ENCODE measurements around the gene ALDH18A1.

Gene ALDH18A1

DNA sequence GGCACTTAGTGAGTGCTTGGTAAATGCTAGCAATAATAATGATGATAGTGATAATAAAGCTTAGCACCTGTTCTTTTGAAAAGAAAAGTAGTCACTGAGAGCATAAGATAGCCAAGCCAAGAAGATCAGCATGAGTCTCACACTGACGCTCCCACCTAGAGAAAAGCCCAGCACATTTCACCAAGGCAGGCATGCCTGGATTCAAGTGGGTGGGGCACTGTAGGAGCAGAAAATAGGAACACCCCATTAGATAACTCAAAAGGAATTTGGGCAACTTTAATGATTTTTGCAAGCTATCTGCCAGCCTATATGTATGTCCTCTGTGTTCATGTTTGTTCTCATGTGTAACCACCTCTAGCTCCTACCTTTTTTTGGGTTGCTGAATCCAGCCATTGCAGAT, 77.2 kb downstream of the ALDH18A1 start:
- no peak for DNase-seq (ENCODE audit: low read depth)

DNA sequence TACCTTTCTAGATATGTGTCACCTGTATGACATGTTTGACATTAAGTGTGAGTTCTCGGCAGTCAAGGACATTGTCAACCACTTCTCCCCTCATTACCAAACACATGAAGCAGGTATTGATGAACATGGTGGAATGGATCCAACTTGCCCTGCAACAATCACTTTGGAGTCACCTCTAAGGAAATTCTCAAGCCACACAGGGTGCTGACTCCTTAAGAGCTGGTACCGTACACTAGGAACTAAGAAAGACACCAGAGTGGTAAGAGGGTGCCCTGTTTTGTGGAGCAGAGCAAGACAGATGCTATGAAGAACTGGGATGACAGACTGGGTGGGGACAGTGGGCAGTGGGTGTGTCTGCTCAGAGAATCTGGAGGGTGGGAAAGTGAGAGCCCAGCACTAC, 77.9 kb downstream of the ALDH18A1 start:
- DNase-seq (ENCODE audit: low read depth): no peak

DNA sequence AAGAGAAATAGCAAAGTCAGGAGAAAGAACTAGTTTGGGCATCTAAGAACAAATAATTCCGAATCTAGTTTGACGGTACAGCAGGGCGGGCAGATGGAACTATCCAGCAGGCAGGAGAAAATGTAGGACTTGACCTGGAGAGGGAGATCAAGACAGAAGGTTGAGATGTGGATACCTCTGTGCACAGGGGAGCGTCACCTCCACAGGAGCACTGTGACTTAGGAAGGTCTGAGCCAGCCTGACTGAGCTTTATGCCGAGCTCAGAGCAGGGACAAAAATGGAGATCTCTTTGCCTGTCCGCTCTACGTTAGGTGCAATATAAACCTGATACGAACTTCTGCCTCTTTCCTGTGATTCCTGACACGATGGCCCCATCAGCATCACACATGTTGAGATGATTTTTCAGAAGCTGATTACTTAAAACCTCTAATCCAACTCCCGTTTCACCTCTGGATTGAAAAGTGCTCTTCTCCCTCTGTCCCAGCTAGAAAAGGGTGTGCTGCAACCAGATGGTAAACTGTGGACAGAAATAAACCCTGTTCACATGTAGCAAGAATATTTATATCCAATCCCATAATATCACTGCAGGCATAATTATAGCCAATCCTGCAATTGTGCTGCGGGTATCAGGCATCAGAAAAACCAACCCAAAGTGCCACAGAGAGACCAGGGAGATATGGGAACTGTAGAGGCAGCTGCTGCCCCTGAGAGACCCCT, 81.7 kb downstream of the ALDH18A1 start:
- no peak for DNase-seq (ENCODE audit: low read depth)

DNA sequence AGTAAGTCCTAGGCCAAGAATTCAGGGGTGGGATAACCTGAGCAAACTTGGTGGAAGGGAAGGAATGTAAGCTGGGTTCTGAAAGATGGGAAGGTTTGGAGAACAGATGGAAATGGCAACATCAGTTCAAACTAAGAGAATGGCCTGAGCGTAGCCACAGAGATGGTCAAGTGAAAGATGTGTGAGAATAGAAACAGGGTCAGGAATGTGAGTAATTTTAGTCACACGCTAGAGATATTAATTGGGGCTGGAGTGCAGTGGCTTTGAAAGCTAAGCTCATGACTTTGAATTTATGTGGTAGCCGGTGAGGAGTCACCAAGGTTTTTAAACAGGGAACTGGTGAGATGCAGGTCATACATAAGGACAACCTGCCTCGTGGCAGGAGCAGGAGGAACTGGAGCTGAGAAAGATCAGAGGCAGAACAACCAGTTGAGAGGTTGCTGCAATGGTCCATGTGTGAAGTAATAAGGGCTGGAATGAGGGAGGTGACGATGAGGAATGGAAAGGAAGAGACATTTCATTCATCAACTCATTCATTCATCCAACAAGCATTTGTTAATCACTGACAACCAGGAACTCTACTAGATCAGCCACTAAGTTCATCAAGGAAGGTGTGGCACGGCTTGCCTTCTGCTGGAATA, 82.4 kb downstream of the ALDH18A1 start:
- no peak for DNase-seq (ENCODE audit: low read depth)

DNA sequence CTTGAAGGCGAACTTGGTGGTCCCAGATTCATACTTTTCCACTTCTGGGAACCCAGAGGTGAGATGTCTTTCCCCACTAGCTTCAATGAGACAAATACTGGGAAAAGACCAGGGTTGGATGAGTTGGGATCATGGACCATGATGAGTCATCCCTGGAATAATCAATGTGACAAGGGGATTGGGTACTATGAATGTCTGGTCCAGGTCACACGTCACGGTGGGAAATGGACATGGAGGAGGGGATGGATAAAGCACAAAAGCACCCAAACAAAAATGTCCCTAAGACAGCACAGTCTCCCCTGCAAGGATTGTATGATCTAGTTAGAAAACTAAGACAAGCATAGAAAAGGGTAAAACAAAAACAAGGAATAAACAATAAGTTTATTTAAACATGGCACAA, 83.0 kb downstream of the ALDH18A1 start:
- no peak for DNase-seq (ENCODE audit: low read depth)

DNA sequence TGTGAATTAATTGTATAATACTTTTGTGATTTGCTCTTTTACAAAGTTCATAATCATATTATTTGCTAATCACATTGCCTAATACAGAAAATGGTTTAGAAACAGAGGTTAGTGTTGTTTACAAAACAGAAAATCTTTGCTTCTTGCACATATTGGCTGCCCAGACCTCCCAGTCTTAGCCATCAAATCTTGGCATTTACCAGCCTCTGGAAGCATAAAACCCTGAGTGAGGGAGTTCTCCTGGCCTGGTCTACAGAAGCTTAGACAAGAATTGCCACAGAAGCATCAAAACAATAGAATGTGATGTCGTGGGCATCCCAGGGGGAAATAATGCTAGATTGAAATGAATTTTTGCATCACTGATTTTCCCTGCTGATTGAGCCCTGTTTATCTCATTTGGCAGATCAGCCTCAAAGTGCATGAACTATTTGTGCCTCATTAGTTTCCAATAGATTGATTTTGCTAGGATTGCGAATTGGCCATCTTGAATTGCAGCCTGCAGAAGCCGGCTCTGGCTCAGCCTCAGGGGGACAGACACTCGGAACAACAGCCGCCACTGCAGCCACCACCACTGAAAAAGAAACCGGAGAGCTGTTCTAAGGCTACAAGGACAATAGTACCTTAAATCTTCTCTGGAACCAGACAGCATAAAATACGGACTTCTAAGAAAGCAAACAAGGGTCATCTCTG, 84.2 kb downstream of the ALDH18A1 start:
- DNase-seq (ENCODE audit: low read depth): no peak

DNA sequence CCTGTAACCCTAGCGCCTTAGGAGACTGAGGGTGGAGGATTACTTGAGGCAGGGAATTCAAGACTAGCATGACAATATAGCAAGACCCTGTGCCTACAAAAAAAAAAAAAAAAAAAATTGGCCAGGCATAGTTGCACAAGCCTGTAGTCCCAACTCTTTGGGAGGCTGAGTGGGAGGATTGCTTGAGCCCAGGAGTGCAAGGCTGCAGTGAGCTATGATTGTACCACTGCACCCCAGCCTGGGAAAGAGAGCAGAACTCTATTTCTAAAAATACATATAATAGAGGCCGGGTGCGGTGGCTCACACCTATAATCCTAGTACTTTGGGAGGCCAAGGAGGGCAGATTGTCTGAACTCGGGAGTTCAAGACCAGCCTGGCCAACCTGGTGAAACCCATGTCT, 85.1 kb downstream of the ALDH18A1 start:
- no peak for DNase-seq (ENCODE audit: low read depth)

DNA sequence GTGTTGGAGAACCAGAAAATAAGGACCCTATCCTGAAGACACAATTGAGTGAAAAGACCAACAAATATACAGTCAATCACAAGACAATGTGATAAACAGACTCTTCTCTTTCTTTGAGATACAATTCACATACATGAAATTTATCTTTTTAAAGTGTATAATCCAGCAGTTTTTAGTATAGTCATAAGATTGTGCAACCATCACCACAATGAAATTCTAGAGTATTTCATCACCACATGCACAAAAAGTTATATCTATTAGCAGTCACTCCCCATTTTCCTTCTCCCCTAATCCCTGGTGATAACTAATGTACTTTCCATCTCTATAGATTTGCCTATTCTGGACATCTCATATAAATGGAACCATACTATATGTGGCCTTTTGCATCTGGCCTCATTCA, 87.1 kb downstream of the ALDH18A1 start:
- DNase-seq (ENCODE audit: low read depth): no peak

DNA sequence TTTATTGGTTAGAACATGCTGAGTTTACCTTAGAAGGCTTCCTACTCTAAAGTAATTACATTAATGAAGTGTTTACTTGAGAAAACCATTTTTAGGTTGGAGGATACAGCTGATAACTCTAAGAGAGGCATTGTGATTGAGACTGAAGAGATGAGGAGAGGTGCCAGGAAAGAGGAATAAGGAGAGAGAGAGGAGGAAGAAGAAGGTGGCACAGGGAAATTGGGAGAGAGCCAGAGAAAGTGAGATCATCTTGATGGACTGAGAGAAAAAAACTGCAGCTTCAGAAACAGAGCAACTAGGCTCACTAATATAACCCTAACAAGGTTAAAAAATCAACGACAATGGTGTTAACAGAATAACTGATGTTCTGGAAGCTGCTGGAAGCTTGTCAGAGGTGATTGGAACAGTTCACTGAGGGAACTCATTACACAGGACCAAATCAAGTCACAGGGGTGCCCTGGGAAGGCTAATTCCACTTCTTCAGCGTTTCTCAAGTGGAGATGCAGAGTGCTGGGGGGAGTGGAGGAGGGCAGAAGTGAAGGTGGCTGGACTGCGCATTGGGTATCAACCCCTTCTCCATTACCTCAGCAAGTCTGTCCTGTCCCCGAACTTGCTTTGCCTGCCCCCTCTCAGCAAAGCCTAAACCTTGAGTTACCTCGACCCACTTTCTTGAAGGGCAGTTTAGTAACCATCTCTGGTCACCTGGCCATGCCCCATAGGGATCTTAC, 88.4 kb downstream of the ALDH18A1 start:
- DNase-seq (ENCODE audit: low read depth): no peak

DNA sequence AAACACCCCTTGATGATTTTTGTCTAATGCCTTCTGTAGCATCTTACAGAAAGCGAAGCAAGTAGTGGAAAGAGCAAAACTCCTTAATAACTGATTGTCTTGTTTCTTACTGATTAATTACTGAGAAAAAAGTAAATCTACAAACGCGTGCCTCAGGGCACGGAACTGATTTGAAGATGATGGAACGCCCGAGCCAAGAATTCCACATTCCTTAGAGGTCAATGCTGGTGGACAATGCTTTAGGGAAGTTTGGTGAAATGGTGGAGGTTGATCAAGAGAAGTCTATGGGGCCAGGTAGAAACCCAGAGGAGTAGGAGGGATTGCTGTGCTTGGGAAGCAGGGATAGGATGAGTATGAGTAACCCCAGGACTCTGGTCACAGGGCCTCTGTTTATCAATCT, 90.4 kb downstream of the ALDH18A1 start:
- no peak for DNase-seq (ENCODE audit: low read depth)

DNA sequence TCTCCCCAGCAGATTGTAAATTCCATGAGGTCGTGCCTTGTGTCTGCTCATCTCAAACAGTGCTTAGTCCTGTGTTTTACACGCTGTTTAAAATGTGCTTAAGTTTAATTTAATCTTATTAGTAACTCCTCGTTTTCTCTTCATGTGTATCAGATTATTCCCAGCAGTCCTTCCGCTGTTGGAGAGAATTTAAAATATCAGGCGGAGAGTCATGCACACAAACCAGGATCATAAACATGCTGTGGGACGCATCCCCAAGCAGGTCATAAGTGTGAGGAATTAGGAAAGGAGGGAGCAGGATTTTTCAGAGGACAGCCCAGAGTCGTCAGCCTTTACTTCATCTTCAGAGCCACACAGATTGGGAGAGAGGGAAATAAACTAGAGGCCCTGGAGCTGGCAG, 91.2 kb downstream of the ALDH18A1 start:
- DNase-seq (ENCODE audit: low read depth): no peak

DNA sequence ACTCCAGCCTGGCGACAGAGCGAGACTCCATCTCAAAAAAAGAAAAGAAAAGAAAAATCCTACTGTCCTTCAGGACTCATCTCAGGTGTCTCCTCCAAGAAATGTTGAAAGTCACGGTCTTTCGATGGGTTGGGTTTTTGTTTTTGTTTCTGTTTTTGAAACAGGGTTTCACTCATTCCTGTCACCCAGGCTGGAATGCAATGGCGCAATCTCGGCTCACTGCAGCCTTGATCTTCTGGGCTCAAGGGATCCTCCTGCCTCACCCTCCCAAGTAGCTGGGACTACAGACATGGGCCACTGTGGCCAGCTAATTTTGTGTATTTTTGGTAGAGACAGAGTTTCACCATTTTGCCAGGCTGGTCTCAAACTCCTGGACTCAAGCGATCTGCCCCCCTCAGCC, 92.2 kb downstream of the ALDH18A1 start:
- DNase-seq (ENCODE audit: low read depth): no peak

DNA sequence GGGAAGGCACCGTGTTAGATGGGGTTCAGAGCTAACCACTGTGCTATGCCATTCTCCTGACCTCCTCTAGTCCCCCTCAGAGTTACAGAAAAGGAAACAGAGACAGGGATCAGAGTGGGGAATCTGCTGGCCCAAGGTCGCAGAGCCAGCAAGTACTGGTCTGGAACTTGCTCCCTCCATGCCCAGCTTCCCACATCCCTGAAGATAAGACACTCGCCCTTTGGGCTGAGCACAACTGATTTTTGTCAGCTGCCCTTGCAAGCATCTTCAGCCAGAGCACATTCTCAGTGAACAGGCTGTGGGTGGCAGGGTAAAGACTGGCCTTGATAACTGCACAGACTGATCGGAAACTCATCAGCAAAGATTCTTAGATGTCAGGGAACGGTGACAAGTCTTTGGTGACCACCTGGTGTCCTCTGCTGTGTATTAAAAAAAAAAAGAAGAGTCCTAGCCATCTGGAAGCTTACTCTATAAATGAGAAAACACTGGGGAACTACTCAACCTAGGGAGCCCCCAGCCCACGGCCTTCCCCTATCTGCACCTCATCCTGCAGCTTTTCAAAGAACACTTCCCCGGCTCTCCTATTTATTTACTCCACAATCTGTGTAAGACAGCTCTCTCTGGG, 94.1 kb downstream of the ALDH18A1 start:
- no peak for DNase-seq (ENCODE audit: low read depth)

DNA sequence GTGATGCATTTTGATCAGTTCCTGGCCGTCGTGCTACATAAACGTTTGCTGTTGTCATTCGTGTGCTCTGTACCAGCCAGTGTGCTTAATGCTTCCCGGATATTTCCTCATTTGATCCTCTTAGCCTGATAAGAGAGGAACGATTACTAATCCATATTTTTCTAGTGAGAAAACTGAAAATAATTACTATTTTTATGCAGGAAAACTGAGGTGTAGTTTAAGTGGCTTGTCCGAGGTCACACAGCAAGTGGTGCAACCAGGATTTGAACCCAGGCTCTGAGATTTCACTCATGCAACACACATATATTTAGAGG, 94.7 kb downstream of the ALDH18A1 start:
- no peak for DNase-seq (ENCODE audit: low read depth)

DNA sequence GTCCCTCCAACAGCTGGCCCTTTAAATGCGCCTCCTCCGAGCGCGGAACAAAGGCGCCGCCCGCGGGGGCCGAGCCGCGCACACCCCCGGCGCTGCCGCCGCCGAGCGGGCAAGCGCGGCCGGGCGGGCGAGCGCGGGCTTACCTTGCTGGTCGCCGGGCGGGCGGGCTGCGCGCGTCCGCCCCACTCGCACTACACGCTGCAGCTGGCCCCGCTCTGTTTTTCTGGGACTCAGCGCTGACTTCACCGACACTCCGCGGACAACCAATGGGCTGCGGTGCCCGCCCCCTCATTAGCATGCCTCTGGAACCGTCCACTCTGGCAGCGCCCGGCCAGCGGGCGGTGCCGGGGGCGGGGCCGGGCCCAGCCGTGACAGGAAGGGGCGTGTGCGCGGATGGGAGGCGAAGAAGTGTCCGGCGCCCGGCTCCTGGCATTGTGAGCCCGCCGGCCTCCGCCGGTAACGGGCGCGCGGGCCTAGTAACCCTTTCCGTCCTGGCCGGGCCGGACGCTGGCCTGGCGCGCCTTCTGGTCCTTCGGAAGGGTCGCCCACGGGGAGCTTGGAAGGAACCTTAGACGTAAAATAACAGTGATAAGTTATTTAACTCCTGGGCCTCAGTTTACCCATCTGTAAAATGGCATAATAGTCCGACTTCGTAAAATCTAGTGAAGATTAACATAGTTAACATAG, 95.2 kb downstream of the ALDH18A1 start, which contains the start of gene SORBS1:
SORBS1 (minus strand) TSS at position 195 of the 687 bp plus-strand sequence. CDS start 120,236 bp downstream, outside the sequence.
- DNase-seq (ENCODE audit: low read depth): peak; percentile 77

DNA sequence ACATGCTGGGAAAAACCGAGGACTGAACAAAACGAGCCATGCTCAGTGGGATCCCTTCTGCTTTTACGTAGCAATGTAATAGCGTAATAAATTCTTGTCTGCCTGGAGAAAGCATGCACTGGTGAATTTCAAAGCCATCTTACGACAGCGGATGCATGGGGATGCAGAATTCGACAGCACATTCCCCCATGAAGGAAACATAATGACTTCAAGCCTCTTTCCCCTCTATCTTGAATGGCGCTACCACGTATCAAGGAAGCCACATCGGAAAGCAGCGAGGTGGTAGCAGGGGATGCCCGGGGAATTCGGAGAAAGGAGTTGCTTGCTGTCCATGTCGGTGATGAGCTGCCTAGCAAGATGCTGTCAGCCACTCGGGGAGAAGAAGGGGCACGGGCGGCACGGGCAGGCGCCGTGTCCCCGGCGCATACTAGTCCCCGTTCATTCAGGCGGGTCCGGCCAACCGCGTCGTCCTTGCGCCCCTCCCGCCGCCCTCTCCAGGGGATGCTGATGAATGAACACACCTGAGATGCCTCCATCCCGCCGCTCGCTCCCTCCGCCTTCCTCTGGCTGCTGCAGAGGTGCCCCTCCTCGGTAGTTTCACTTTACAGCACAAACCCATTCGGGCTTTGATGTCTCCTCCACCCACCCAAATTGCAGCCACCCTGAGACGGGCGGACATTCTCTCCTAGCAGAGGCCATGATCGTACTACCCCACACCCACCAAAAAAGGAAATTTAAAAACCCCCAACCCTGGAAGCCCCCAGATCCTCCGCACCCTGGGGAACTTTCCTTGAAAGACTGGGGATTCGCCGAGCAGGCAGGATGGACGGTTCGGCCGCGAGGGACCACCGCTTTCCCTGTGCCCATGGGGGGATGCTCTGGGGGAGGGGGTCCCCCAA, 96.0 kb downstream of the ALDH18A1 start:
- peak; percentile 21 for DNase-seq (ENCODE audit: low read depth)

DNA sequence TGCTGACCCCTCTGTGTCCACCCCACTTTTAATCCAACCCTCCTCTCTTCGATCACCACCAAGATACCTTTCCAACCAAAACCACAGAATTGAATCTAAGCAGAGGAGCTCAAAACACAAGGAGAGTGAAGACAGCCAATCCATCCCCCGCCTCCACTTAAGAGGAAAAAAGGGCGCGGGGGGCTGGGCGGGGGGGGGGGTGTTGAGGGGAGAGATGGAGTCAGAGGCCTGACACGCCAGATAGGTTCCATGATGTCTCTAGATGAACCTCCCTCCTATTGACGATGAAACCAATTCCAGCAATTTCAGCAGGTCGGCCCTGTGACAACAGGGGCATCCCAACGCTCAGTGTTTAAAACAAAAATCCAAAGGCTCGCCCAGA, 96.6 kb downstream of the ALDH18A1 start:
- no peak for DNase-seq (ENCODE audit: low read depth)

DNA sequence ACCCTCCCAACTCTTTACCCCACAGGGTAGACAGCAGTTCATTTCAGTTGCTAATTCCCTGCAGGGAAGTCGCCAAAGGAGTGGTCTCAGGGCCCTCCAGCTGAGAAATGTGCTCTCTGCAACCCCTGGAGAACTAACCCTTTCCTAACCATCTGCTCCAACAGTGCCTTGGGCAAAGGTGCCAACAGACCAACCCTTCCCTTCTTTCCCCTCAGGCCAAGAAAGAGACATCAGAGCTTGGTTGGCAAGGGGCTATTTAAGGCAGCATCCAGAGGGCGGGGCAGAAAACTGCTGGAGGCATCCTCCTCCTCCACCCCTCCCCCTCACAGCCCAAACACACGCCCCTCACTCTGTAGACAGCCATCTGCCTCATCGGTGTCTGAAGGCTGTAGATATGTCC, 97.0 kb downstream of the ALDH18A1 start:
- DNase-seq (ENCODE audit: low read depth): no peak

DNA sequence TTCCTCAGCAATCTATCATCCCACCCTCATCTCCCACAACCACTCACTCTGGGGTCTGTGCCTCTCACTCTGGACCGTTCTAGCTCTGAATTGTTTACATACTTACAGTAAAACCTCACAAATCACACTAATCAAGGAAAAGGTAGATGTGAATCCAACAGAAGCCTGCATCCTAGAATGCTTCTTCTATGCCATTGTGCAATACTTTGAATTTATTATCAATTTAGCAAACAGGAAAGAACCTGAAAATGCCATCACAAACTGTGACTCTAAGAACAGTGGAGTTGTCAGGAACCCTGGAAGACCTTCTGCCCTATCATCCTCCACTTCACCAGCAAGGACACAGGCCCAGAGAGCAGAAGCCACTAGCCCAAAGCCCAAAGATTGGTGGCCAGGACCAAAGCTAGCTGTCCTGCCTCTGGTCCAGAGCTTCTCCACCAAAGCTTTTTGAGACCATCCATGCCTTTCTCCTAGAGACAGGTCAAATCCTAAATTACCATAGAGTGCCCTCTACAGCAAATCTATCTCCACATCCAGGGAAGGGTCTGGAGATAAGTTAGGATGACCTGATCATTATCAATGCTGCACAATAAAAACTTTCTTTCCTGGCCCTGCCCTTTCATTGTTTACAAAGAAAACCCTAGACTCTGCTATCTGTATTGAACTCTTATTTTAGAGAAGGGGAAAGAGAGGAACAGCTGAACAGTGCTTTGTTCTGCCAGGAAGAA, 97.8 kb downstream of the ALDH18A1 start:
- DNase-seq (ENCODE audit: low read depth): no peak

Measured in activated T-helper 9 cell treated with anti-CD3 and anti-CD28 coated beads, Interleukin-2, amount 50 U/mL, for 16 hours (primary cell).